ENCODE data around the gene QPCT.

- TF ChIP-seq POLR2A (IDR thresholded peaks at IDR 0.05; ENCODE audit: low read depth, low read length) = no peak
- no peak for TF ChIP-seq POU2F2 (IDR thresholded peaks at IDR 0.05; ENCODE audit: low read depth, low read length)
- no peak for TF ChIP-seq POLR2AphosphoS5 (IDR thresholded peaks at IDR 0.05; ENCODE audit: low read depth, low read length)
- no peak for TF ChIP-seq TAF1 (IDR thresholded peaks at IDR 0.05; ENCODE audit: low read depth, low read length)
Observed at GRCh38 chr2:37392428-37392827, 48.0 kb downstream of the QPCT start.

Data from GM12891 (cell line).